ENCODE measurements around the gene UBR3. TPM values are rescaled to one million over a fixed set of nuclear protein-coding genes. Genes with fewer than 3 reads are reported as not detected.

The UBR3 gene
- total RNA-seq, 2 experiments from 2014 or later: 11.6 to 21.0 TPM

- H3K36me3 ChIP-seq (ENCODE audit: insufficient read depth, low read length): no peaks in the 10 kb centered on the region
- H4K20me1 ChIP-seq (ENCODE audit: insufficient read depth, low read length): no peaks in the 10 kb centered on the region
- no peak for TF ChIP-seq EZH2phosphoT487 (IDR thresholded peaks at IDR 0.05; ENCODE audit: borderline replicate concordance, low read depth, low read length)
- TF ChIP-seq CTCF (conservative IDR thresholded peaks at IDR 0.05; ENCODE audit: low read length): no peak
- intact Hi-C loops (cut with micrococcal nuclease; ENCODE audit: unreplicated experiment): no loop called here
- no peaks in the 10 kb centered on the region for H3K4me1 ChIP-seq (ENCODE audit: insufficient read depth, low read length, poor library complexity, severe bottlenecking)
- no peak overlapping the region for H2AFZ ChIP-seq (ENCODE audit: low read length)
- DNase-seq (ENCODE audit: low spot score): no peak
- no peak overlapping the region for H3K4me2 ChIP-seq (ENCODE audit: low read length)
- ChIA-PET CTCF (ENCODE audit: unreplicated experiment) (no interaction called here), POLR2A (interaction anchor here (0.6 to 0.7 kb wide), 2 partner anchors 457 to 593 kb away, joined by 3 to 4 read pairs; no protein-coding TSS in a partner anchor)
- no peak overlapping the region for H3K4me3 ChIP-seq (ENCODE audit: low read depth, low read length, poor library complexity, severe bottlenecking)
- no TSS peak for BruUV-seq (replicated peaks)
- no peaks in the 10 kb centered on the region for H3K79me2 ChIP-seq (ENCODE audit: insufficient read depth, low read depth, low read length)
- H3K27ac ChIP-seq (ENCODE audit: low read depth, low read length, poor library complexity, severe bottlenecking): no peak overlapping the region
- no peaks in the 10 kb centered on the region for H3K9me2 ChIP-seq (ENCODE audit: insufficient read depth, low read length)
- no peaks in the 10 kb centered on the region for H3K9me3 ChIP-seq (ENCODE audit: low read length)
Observed at GRCh38 chr2:170013802-170014551, 186.7 kb downstream of the UBR3 start.

GRCh38 chr2:170014769-170015168 is 187.5 kb downstream of the UBR3 start:
- Histone ChIP-seq H4K20me1 (ENCODE audit: insufficient read depth, low read length) (no peaks in the 10 kb centered on the region), H3K4me2 (ENCODE audit: low read length) (no peak overlapping the region), H3K79me2 (ENCODE audit: insufficient read depth, low read depth, low read length) (no peaks in the 10 kb centered on the region), H3K27ac (ENCODE audit: low read depth, low read length, poor library complexity, severe bottlenecking) (no peak overlapping the region), H3K4me1 (ENCODE audit: insufficient read depth, low read length, poor library complexity, severe bottlenecking) (no peaks in the 10 kb centered on the region), H3K4me3 (ENCODE audit: low read depth, low read length, poor library complexity, severe bottlenecking) (no peak overlapping the region), H3K36me3 (ENCODE audit: insufficient read depth, low read length) (no peaks in the 10 kb centered on the region), H2AFZ (ENCODE audit: low read length) (no peak overlapping the region), H3K9me3 (ENCODE audit: low read length) (no peaks in the 10 kb centered on the region), H3K9me2 (ENCODE audit: insufficient read depth, low read length) (no peaks in the 10 kb centered on the region)
- no peak for DNase-seq (ENCODE audit: low spot score)
- BruUV-seq (replicated peaks): no TSS peak
- POLR2A ChIA-PET: no interaction called here
- intact Hi-C loops (cut with micrococcal nuclease; ENCODE audit: unreplicated experiment): no loop called here
- no peak for TF ChIP-seq CTCF (conservative IDR thresholded peaks at IDR 0.05; ENCODE audit: low read length)
- CTCF ChIA-PET (ENCODE audit: unreplicated experiment): no interaction called here

- Histone ChIP-seq H3K36me3 (ENCODE audit: insufficient read depth, low read length) (no peaks in the 10 kb centered on the region), H3K27ac (ENCODE audit: low read depth, low read length, poor library complexity, severe bottlenecking) (no peak overlapping the region), H3K79me2 (ENCODE audit: insufficient read depth, low read depth, low read length) (no peaks in the 10 kb centered on the region), H3K4me2 (ENCODE audit: low read length) (no peak overlapping the region), H3K9me3 (ENCODE audit: low read length) (no peaks in the 10 kb centered on the region), H3K9me2 (ENCODE audit: insufficient read depth, low read length) (no peaks in the 10 kb centered on the region), H2AFZ (ENCODE audit: low read length) (no peak overlapping the region), H4K20me1 (ENCODE audit: insufficient read depth, low read length) (no peaks in the 10 kb centered on the region), H3K4me3 (ENCODE audit: low read depth, low read length, poor library complexity, severe bottlenecking) (no peak overlapping the region), H3K4me1 (ENCODE audit: insufficient read depth, low read length, poor library complexity, severe bottlenecking) (no peaks in the 10 kb centered on the region)
- ChIA-PET POLR2A (interaction anchor here (0.8 to 1.3 kb wide), 2 partner anchors 10 to 26 kb away, joined by 3 to 4 read pairs; no protein-coding TSS in a partner anchor), CTCF (ENCODE audit: unreplicated experiment) (no interaction called here)
- intact Hi-C loops (cut with micrococcal nuclease; ENCODE audit: unreplicated experiment): no loop called here
- no TSS peak for BruUV-seq (replicated peaks)
- TF ChIP-seq CTCF (conservative IDR thresholded peaks at IDR 0.05; ENCODE audit: low read length) (no peak), EZH2phosphoT487 (IDR thresholded peaks at IDR 0.05; ENCODE audit: borderline replicate concordance, low read depth, low read length) (no peak)
- DNase-seq (ENCODE audit: low spot score): no peak
Observed at GRCh38 chr2:170017860-170018532, 190.7 kb downstream of the UBR3 start.

Data from OCI-LY7 (cell line).